ENCODE results near the gene APOLD1.

Gene APOLD1

DNA sequence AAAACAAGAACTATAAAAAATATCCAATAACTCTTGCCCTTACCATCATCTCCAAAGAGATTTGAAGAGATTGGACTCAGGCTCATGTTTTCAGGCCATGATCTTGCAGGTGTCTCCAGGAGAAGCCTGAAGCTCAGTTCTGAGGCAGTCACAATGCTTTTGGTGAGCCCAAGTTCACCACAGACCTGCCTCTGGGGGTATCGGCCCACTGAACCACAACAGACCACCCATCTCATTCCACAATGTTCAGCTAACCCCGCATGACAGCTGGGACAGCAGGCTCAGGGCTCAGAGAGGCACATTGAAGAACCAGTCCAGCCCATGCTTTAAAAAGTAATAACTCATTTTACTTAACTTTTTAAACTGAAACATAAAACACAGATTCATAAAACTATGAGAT, 28.3 kb upstream of the APOLD1 start:
- H3K36me3 ChIP-seq (ENCODE audit: insufficient read depth, low read length) = no peaks in the 10 kb centered on the region
- H3K27ac ChIP-seq (ENCODE audit: low read depth, low read length) = no peak overlapping the region
- H3K4me1 ChIP-seq (ENCODE audit: control insufficient read depth, insufficient read depth, low read length, unreplicated experiment) = peaks cover 12% of the 10 kb centered on the region
- H3K4me3 ChIP-seq (ENCODE audit: low read depth, low read length) = no peak overlapping the region
- H3K27me3 ChIP-seq (ENCODE audit: insufficient read depth, low read length) = no peaks in the 10 kb centered on the region
- no peak overlapping the region for H2AFZ ChIP-seq (ENCODE audit: low read length, unreplicated experiment)
- H3K79me2 ChIP-seq (ENCODE audit: control insufficient read depth, insufficient read depth, low read length, unreplicated experiment) = no peaks in the 10 kb centered on the region

DNA sequence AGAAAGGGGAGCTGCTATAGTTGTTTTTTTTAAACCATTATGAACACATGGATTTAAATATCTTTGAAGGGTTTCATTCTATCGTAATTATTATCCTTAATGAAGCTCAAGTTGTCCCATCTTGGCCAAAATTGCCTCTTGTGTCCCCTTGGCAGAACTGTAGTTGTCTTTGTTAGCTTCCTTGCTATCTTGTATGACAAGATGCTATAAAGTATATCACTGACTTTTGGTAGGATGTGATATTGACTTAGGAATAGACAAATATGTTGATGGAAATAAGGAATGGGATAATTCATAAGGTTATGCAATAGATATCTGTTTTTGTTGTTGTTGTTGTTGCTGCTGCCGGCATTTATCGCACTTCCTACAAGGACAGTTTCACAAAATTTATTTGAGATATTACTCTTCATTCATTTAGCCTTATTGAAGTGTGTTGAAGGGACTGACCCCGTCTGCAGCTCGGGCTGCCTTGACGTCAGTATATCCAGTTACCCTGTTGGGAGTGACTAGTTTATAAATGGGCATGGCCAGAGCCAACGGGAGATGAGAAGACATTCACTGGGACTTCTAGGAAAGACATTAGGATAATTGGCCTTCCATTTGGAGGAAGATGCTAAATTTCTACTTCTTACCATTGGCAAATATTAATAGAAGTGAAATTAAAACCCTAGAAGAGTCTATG, 26.1 kb upstream of the APOLD1 start:
- peak overlapping the region; percentile 82 for H3K27ac ChIP-seq (ENCODE audit: low read depth, low read length)
- no peaks in the 10 kb centered on the region for H3K27me3 ChIP-seq (ENCODE audit: insufficient read depth, low read length)
- peaks cover 12% of the 10 kb centered on the region for H3K4me1 ChIP-seq (ENCODE audit: control insufficient read depth, insufficient read depth, low read length, unreplicated experiment)
- no peak overlapping the region for H2AFZ ChIP-seq (ENCODE audit: low read length, unreplicated experiment)
- no peaks in the 10 kb centered on the region for H3K79me2 ChIP-seq (ENCODE audit: control insufficient read depth, insufficient read depth, low read length, unreplicated experiment)
- no peaks in the 10 kb centered on the region for H3K36me3 ChIP-seq (ENCODE audit: insufficient read depth, low read length)
- no peak overlapping the region for H3K4me3 ChIP-seq (ENCODE audit: low read depth, low read length)

DNA sequence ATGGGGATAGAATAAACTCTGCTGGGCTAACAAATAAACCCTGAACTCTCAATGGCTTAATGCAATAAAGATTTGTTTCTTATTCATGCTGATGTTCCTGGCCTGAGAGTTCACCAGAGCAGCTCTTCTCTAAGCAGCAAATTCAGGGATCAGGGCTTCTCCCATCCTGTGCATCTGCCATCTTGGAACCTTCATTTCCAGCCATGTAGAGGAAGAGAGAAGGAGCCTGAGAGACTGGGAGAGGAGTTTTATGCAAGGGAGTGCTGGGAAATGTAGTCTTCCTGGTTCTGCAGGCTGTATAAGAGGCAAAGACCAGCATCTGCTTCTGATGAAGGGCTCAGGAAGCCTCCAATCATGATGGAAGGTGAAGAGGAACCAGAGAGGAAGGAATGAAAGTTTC, 20.6 kb upstream of the APOLD1 start:
- H3K79me2 ChIP-seq (ENCODE audit: control insufficient read depth, insufficient read depth, low read length, unreplicated experiment) = peaks cover 3% of the 10 kb centered on the region
- H3K4me3 ChIP-seq (ENCODE audit: low read depth, low read length) = no peak overlapping the region
- H3K27me3 ChIP-seq (ENCODE audit: insufficient read depth, low read length) = no peaks in the 10 kb centered on the region
- H2AFZ ChIP-seq (ENCODE audit: low read length, unreplicated experiment) = no peak overlapping the region
- H3K27ac ChIP-seq (ENCODE audit: low read depth, low read length) = no peak overlapping the region
- no peaks in the 10 kb centered on the region for H3K36me3 ChIP-seq (ENCODE audit: insufficient read depth, low read length)
- no peaks in the 10 kb centered on the region for H3K4me1 ChIP-seq (ENCODE audit: control insufficient read depth, insufficient read depth, low read length, unreplicated experiment)

DNA sequence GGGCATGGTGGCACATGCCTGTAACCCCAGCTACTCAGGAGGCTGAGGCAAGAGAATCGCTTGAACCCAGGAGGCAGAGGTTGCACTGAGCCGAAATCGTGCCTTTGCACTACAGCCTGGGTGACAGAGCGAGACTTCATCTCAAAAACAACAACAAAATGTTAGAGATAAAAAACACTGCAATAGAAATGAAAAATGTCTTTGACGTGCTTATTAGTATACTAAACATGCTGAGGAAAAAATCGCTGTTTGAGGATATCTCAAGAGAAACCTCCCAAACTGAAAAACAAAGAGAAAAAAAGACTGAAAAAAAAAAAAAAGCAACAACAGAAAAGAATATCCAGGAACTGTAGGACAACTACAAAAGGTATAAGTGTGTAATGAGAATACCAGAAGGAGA, 15.2 kb upstream of the APOLD1 start:
- H3K36me3 ChIP-seq (ENCODE audit: insufficient read depth, low read length) = 0 out of 2 replicates have a peak, but pooled peaks cover 3% of the 10 kb centered on the region
- no peaks in the 10 kb centered on the region for H3K27me3 ChIP-seq (ENCODE audit: insufficient read depth, low read length)
- H3K4me3 ChIP-seq (ENCODE audit: low read depth, low read length) = no peak overlapping the region
- H2AFZ ChIP-seq (ENCODE audit: low read length, unreplicated experiment) = no peak overlapping the region
- peaks cover 3% of the 10 kb centered on the region for H3K79me2 ChIP-seq (ENCODE audit: control insufficient read depth, insufficient read depth, low read length, unreplicated experiment)
- H3K27ac ChIP-seq (ENCODE audit: low read depth, low read length) = no peak overlapping the region
- H3K4me1 ChIP-seq (ENCODE audit: control insufficient read depth, insufficient read depth, low read length, unreplicated experiment) = no peaks in the 10 kb centered on the region

DNA sequence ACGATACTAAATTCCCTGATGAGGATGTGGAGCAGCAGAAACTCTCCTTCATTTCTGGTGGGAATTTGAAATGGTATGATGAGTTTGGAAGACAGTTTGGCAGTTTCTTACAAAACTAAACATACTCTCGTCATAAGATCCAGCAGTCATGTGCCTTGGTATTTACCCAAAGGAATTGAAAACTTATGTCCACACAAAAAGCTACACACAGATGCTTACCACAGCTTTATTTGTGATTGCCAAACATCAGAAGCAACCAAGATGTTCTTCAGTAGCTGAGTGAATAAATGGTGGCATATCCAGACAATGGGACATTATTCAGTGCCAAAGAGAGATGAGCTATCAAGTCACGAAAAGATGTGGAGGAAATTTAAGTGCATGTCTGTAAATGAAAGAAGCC, 10.7 kb upstream of the APOLD1 start:
- Histone ChIP-seq H3K79me2 (ENCODE audit: control insufficient read depth, insufficient read depth, low read length, unreplicated experiment) (no peaks in the 10 kb centered on the region), H2AFZ (ENCODE audit: low read length, unreplicated experiment) (no peak overlapping the region), H3K27me3 (ENCODE audit: insufficient read depth, low read length) (no peaks in the 10 kb centered on the region), H3K4me1 (ENCODE audit: control insufficient read depth, insufficient read depth, low read length, unreplicated experiment) (peaks cover 12% of the 10 kb centered on the region), H3K36me3 (ENCODE audit: insufficient read depth, low read length) (0 out of 2 replicates have a peak, but pooled peaks cover 3% of the 10 kb centered on the region), H3K4me3 (ENCODE audit: low read depth, low read length) (no peak overlapping the region), H3K27ac (ENCODE audit: low read depth, low read length) (no peak overlapping the region)

DNA sequence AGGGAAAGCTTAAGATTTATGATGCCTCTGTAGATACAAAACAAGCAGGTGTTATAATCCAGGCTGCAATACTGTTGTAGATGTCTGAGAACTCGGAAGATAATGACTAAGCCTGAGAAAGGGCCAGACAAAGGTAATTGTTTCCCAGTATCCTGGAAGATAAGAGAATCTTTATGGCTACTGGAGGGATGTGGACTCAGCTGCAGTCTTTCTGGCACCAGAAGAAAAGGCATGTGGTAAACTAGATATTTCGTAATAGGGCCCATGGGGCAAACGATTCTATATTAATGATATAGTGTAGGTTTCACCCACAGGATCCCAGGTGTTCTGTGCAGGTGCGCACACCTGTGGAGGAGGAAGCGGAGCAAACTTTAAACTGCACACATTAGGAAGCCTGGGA, 9.2 kb upstream of the APOLD1 start:
- Histone ChIP-seq H3K36me3 (ENCODE audit: insufficient read depth, low read length) (0 out of 2 replicates have a peak, but pooled peaks cover 3% of the 10 kb centered on the region), H2AFZ (ENCODE audit: low read length, unreplicated experiment) (no peak overlapping the region), H3K4me3 (ENCODE audit: low read depth, low read length) (no peak overlapping the region), H3K79me2 (ENCODE audit: control insufficient read depth, insufficient read depth, low read length, unreplicated experiment) (no peaks in the 10 kb centered on the region), H3K4me1 (ENCODE audit: control insufficient read depth, insufficient read depth, low read length, unreplicated experiment) (peaks cover 16% of the 10 kb centered on the region), H3K27me3 (ENCODE audit: insufficient read depth, low read length) (no peaks in the 10 kb centered on the region), H3K27ac (ENCODE audit: low read depth, low read length) (no peak overlapping the region)

DNA sequence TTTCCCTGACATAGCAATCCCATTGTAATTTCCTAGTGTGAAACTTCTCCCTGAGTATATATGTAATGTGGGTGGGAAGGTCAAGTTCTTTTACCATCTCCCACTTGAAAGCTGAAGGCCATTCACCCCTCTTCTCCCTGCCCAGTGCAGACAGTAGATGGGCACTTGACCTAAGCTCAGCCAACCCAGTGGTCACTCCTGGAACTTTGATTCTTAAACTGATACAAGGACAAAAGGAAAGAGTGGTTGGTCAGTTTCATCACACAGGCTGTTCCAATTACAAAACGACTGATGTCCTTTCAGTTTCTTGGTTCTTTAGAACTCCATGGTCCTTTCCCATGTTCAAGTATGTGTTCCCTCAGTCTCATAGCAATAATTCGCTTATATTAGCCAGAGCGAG, 8.4 kb upstream of the APOLD1 start:
- H3K79me2 ChIP-seq (ENCODE audit: control insufficient read depth, insufficient read depth, low read length, unreplicated experiment) = no peaks in the 10 kb centered on the region
- no peak overlapping the region for H3K27ac ChIP-seq (ENCODE audit: low read depth, low read length)
- H3K4me1 ChIP-seq (ENCODE audit: control insufficient read depth, insufficient read depth, low read length, unreplicated experiment) = peaks cover 16% of the 10 kb centered on the region
- no peak overlapping the region for H2AFZ ChIP-seq (ENCODE audit: low read length, unreplicated experiment)
- 0 out of 2 replicates have a peak, but pooled peaks cover 3% of the 10 kb centered on the region for H3K36me3 ChIP-seq (ENCODE audit: insufficient read depth, low read length)
- H3K4me3 ChIP-seq (ENCODE audit: low read depth, low read length) = no peak overlapping the region
- no peaks in the 10 kb centered on the region for H3K27me3 ChIP-seq (ENCODE audit: insufficient read depth, low read length)

DNA sequence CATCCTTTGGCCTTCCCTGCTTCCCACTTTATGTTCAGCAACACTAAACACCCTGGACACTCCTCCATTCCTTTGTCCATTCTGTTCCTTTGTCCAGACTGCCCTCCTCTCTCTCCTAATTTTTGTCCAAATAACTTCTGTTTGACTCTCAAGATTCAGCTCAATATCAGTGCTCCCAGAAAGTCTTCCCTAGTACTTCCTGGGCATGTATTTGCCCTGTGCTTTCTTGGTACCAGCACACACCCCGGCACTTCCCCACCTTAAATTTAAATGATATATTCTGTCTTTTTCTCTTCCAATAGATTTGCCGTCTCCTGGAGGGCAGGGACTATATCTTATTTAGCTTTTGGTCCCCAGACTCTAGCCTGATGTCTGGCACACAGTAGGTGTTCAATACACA, 6.5 kb upstream of the APOLD1 start:
- Histone ChIP-seq H3K27me3 (ENCODE audit: insufficient read depth, low read length) (no peaks in the 10 kb centered on the region), H3K36me3 (ENCODE audit: insufficient read depth, low read length) (no peaks in the 10 kb centered on the region), H3K4me3 (ENCODE audit: low read depth, low read length) (no peak overlapping the region), H3K79me2 (ENCODE audit: control insufficient read depth, insufficient read depth, low read length, unreplicated experiment) (no peaks in the 10 kb centered on the region), H2AFZ (ENCODE audit: low read length, unreplicated experiment) (no peak overlapping the region), H3K27ac (ENCODE audit: low read depth, low read length) (peak overlapping the region; percentile 49), H3K4me1 (ENCODE audit: control insufficient read depth, insufficient read depth, low read length, unreplicated experiment) (peaks cover 16% of the 10 kb centered on the region)

DNA sequence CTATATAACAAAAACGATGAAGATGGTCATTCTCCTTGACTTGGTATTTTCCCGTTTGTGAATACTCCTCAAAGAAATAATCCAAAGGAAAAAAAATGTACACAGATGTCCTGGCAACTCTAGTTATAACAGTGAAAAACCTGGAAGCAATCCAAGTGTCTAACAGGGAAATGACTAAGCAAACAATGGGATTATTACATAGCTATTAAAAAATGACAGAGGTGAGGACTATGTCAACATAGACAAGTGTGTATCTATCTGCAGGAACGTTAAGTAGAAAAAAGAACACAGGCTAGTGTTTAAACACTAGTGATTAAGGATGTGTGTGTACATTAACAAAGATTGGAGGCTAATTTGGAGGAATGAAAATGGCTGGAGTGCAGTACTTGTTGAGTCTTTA, 5.9 kb upstream of the APOLD1 start:
- Histone ChIP-seq H3K4me3 (ENCODE audit: low read depth, low read length) (peak overlapping the region; percentile 16; the same call in 1 of the 2 replicates), H3K27ac (ENCODE audit: low read depth, low read length) (peak overlapping the region; percentile 49)

DNA sequence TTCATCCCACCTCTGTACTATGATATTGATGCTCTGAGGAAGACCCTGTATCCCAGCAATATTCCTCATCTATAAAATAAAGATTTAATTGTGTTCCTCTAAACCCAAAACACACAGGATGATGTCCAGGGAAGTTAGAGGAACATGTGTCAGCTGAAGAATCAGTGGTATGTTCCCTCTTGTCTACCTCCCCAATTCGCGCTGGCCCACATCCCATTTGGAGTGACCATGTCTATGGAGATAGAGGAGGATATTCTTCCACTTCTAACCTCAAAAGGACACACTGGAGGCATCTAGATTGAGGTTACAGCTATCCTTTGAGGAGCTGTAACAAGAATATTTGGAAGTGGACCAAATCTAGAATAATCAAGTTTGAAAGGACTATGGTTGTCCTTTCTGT, 1.3 kb upstream of the APOLD1 start:
- H2AFZ ChIP-seq (ENCODE audit: low read length, unreplicated experiment) = no peak overlapping the region
- H3K27me3 ChIP-seq (ENCODE audit: insufficient read depth, low read length) = no peaks in the 10 kb centered on the region
- no peak overlapping the region for H3K27ac ChIP-seq (ENCODE audit: low read depth, low read length)
- H3K36me3 ChIP-seq (ENCODE audit: insufficient read depth, low read length) = no peaks in the 10 kb centered on the region
- peaks cover 15% of the 10 kb centered on the region for H3K79me2 ChIP-seq (ENCODE audit: control insufficient read depth, insufficient read depth, low read length, unreplicated experiment)
- H3K4me3 ChIP-seq (ENCODE audit: low read depth, low read length) = no peak overlapping the region
- H3K4me1 ChIP-seq (ENCODE audit: control insufficient read depth, insufficient read depth, low read length, unreplicated experiment) = peaks cover 39% of the 10 kb centered on the region

More for the DNA sequence above, 5.9 kb upstream of the APOLD1 start:
- no peak overlapping the region for H2AFZ ChIP-seq (ENCODE audit: low read length, unreplicated experiment)
- no peaks in the 10 kb centered on the region for H3K36me3 ChIP-seq (ENCODE audit: insufficient read depth, low read length)
- no peaks in the 10 kb centered on the region for H3K27me3 ChIP-seq (ENCODE audit: insufficient read depth, low read length)
- H3K79me2 ChIP-seq (ENCODE audit: control insufficient read depth, insufficient read depth, low read length, unreplicated experiment) = no peaks in the 10 kb centered on the region
- H3K4me1 ChIP-seq (ENCODE audit: control insufficient read depth, insufficient read depth, low read length, unreplicated experiment) = peaks cover 16% of the 10 kb centered on the region

DNA sequence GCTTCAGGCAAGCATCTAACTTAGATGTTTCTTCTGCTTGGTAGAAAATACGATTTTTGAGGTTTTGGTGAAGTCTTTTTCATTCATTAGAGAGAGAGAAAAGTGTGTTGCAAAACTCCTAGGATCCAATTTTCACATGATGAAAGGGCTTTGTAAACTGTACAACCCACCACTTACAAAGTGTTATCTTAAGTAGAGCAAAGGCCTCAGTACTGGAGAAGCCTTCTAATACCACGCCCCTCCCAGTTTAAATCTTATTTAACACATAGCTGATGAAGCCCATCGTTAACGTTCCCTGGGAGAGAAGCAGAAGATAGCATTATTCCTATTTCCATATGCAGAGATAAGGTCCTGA, 869 bp downstream of the APOLD1 start:
- H2AFZ ChIP-seq (ENCODE audit: low read length, unreplicated experiment) = peak overlapping the region; percentile 81
- H3K36me3 ChIP-seq (ENCODE audit: insufficient read depth, low read length) = no peaks in the 10 kb centered on the region
- peaks cover 19% of the 10 kb centered on the region for H3K79me2 ChIP-seq (ENCODE audit: control insufficient read depth, insufficient read depth, low read length, unreplicated experiment)
- H3K27ac ChIP-seq (ENCODE audit: low read depth, low read length) = peak overlapping the region; percentile 67
- no peaks in the 10 kb centered on the region for H3K27me3 ChIP-seq (ENCODE audit: insufficient read depth, low read length)
- H3K4me3 ChIP-seq (ENCODE audit: low read depth, low read length) = peak overlapping the region; percentile 79
- H3K4me1 ChIP-seq (ENCODE audit: control insufficient read depth, insufficient read depth, low read length, unreplicated experiment) = peaks cover 32% of the 10 kb centered on the region
